GM10266 (cell line): ENCODE measurements around the gene GKAP1.
"Not testable (repeated sequence)": the region's sequence is repeated elsewhere in the genome, so short reads cannot be mapped to it uniquely, and the experiment has no call there.

Experiments
- DNase-seq: peaks from one replicate; pipeline ENCODE4 v3.0.0; 2012; ENCODE audit errors: extremely low spot score
- TF ChIP-seq, protein P1 (sequence below): IDR thresholded peaks from 2 replicates; pipeline ENCODE4 v1.5.1; 2012; ENCODE audit warnings: mild to moderate bottlenecking, low read depth; ENCODE audit not compliant: control insufficient read depth, insufficient read depth; ENCODE audit errors: missing control alignments

Gene GKAP1

DNA sequence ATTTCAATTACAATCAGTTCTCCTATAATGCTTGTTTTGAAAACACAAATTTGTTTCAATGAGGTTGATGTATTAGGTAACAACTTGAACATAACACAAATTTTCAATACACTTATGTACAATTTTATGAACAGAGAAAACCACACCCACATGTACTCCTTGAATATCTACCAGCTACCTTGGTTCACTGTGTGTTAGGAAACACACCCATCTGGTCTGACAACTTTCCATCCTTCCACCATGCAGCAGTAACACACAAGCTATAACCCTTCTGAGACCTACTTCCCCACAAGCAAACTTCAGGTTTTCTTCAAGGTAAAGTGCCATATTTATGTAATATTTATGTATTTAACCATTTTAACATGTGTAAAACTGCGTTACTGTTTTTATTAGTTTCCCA lies 73.4 kb downstream of the GKAP1 start:
- no peak for DNase-seq
- TF ChIP-seq, protein P1, sequence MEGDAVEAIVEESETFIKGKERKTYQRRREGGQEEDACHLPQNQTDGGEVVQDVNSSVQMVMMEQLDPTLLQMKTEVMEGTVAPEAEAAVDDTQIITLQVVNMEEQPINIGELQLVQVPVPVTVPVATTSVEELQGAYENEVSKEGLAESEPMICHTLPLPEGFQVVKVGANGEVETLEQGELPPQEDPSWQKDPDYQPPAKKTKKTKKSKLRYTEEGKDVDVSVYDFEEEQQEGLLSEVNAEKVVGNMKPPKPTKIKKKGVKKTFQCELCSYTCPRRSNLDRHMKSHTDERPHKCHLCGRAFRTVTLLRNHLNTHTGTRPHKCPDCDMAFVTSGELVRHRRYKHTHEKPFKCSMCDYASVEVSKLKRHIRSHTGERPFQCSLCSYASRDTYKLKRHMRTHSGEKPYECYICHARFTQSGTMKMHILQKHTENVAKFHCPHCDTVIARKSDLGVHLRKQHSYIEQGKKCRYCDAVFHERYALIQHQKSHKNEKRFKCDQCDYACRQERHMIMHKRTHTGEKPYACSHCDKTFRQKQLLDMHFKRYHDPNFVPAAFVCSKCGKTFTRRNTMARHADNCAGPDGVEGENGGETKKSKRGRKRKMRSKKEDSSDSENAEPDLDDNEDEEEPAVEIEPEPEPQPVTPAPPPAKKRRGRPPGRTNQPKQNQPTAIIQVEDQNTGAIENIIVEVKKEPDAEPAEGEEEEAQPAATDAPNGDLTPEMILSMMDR, result no peak

DNA sequence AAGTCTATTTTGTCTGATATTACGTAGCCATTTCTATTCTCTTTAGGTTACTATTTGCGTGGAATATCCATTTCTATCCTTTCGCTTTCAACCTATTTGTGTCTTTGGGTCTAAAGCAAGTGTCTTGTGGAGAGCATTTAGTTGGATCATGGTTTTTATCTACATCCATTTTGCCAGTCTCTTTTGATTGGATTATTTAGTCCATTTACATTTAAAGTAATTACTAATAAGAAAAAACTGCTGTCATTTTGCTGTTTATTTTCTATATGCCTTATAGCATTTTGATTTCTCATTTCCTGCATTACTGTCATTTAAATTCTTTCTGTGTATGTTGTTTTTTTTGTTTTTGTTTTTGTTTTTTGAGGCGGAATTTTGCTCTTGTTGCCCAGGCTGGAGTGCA lies 83.8 kb downstream of the GKAP1 start:
- TF ChIP-seq, protein P1, result no peak
- DNase-seq, result no peak

DNA sequence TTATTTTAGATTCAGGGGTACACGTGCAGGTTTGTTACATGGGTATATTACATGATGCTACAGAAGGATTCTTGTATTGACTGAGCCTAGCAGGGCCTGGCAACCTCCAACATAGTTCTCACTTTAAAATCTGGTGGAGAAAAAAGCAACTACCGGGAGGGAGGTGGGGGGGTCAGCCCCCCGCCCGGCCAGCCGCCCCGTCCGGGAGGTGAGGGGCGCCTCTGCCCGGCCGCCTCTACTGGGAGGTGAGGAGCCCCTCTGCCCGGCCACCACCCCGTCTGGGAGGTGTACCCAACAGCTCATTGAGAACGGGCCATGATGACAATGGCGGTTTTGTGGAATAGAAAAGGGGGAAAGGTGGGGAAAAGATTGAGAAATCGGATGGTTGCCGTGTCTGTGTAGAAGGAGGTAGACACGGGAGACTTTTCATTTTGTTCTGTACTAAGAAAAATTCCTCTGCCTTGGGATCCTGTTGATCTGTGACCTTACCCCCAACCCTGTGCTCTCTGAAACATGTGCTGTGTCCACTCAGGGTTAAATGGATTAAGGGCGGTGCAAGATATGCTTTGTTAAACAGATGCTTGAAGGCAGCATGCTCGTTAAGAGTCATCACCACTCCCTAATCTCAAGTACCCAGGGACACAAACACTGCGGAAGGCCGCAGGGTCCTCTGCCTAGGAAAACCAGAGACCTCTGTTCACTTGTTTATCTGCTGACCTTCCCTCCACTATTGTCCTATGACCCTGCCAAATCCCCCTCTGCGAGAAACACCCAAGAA lies 88.8 kb downstream of the GKAP1 start:
- DNase-seq, result not testable (repeated sequence)

DNA sequence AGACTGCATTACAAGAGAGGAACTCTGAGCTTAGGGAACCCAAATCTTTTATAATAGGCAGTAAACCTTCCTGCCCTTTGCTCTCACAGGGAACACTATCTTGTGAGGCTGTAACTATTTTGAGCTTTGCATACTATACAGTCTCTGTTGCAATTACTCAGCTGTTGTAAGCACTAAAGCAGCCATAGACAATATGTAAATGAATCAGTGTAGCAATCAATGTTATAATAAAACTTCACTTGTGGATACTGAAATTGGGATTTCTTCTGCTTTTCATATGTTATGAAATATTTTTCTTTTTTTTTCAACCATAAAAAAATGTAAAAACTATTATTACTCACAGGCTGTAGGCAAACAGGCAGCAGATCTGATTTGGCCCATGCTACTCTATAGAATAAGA lies 93.1 kb downstream of the GKAP1 start:
- no peak for DNase-seq
- TF ChIP-seq, protein P1, result no peak

DNA sequence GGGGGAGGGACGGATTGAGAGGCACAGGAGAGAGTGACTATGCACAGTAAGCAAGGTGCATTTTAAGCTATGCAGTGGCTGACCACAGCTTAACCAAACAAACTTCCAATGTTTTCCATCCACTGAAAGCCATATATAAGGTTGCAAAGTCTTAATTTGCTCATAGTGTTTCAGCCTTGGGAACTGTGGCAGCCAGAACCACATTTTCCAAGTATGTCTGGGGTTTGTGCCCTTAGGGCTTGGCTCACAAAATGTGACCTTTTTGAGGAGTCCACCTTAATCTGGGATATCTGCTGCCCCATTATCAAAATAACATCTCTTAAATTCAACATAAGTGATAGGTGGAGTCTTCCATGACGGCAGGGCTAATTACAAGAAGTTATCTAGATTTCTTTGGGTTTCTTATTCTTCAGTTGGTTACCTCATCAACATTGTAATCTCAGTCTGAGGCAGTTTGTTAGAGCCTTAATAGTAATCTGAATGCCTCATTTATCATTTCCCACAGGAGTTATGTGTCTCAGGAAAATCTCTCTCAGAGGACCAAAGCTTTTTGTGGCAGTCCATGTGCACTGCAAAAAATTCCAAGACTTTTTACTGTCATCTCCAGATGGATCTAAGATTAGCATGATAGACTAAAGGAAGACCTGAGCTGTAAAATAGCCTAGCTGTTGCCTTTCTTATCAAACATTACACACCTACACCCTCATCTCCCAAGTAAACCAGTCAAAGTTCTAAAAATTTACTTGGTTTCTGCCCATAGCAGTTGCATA lies 94.7 kb downstream of the GKAP1 start:
- TF ChIP-seq, protein P1, result no peak
- no peak for DNase-seq

DNA sequence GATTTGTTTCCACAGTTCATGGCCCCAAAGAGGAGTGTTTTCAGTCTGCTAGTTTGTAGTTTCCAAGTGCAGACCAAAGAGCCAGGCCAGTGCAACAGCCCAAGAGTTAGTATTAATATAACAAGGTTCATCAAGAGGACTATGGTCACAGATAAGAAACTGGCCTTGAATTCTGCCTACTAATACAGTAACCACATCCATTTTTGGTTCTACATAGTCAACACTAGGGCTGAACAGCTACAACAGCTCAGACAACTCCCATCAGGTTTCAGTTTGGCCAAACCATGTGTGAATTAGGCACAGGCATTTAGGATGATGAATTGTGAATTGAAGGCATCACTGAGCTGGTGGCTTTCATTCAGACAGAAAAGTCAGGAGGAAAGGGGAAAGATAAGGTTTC lies 96.1 kb downstream of the GKAP1 start:
- TF ChIP-seq, protein P1, result no peak
- DNase-seq, result no peak

DNA sequence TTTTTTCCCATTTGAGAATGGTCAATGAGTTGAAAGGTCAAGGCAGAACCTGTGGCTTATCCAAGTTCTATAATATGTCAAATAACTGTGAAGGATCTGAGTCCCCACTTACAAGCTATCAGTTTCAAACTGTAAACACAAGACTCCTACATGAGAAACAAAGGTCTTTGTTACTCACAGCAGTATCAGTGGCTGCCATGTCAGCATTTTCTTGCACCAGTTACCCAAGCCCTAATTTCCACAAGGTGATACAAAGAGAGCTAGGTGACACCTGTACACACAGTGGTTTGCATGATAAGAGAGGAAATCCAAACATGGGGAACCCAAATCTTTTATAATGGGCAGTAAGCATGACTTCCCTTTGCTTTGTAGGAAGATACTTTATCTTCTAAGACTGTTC lies 101.8 kb downstream of the GKAP1 start:
- no peak for DNase-seq
- TF ChIP-seq, protein P1, result no peak
